Activated T-cell treated with anti-CD3 and anti-CD28 coated beads, Interleukin-2, amount 50 U/mL, for 4 hours (primary cell): ENCODE measurements around the gene PLSCR1. TPM values are rescaled to one million over a fixed set of nuclear protein-coding genes. Genes with fewer than 3 reads are reported as not detected.
A peak's percentile ranks its signal among the peaks of the same experiment; 100 is the strongest.

Experiments
- ATAC-seq, 2 donors: fragments of 200-7000 bp; cut with Tn5 transposase; one replicate each; pipeline ENCODE4 v1.10.0; 2021
- DNase-seq: peaks from one replicate; pipeline ENCODE4 v3.0.0-alpha.2; 2020
- H3K27me3 Mint-ChIP-seq: one replicate; pipeline ENCODE4 v1.8.0; 2021; ENCODE audit warnings: low read depth, mixed read lengths
- H3K36me3 Mint-ChIP-seq: one replicate; pipeline ENCODE4 v1.8.0; 2022; ENCODE audit warnings: mixed read lengths; ENCODE audit not compliant: insufficient read depth
- H3K4me1 Mint-ChIP-seq: one replicate; pipeline ENCODE4 v1.8.0; 2021; ENCODE audit warnings: low read depth, mixed read lengths
- H3K4me3 Mint-ChIP-seq: one replicate; pipeline ENCODE4 v1.8.0; 2021; ENCODE audit warnings: mild to moderate bottlenecking, moderate library complexity, mixed read lengths
- H3K9me3 Mint-ChIP-seq: one replicate; pipeline ENCODE4 v1.8.0; 2021; ENCODE audit warnings: mixed read lengths
- total RNA-seq, 3 donors: library from RNA; stranded (reverse); gene quantifications; one replicate each; pipeline ENCODE4 v1.2.1, GENCODE V29; 2021

The PLSCR1 gene, protein sequence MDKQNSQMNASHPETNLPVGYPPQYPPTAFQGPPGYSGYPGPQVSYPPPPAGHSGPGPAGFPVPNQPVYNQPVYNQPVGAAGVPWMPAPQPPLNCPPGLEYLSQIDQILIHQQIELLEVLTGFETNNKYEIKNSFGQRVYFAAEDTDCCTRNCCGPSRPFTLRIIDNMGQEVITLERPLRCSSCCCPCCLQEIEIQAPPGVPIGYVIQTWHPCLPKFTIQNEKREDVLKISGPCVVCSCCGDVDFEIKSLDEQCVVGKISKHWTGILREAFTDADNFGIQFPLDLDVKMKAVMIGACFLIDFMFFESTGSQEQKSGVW
- 10 to 100 TPM; 22.4 to 28.7 (median 27.7) TPM for total RNA-seq

DNA sequence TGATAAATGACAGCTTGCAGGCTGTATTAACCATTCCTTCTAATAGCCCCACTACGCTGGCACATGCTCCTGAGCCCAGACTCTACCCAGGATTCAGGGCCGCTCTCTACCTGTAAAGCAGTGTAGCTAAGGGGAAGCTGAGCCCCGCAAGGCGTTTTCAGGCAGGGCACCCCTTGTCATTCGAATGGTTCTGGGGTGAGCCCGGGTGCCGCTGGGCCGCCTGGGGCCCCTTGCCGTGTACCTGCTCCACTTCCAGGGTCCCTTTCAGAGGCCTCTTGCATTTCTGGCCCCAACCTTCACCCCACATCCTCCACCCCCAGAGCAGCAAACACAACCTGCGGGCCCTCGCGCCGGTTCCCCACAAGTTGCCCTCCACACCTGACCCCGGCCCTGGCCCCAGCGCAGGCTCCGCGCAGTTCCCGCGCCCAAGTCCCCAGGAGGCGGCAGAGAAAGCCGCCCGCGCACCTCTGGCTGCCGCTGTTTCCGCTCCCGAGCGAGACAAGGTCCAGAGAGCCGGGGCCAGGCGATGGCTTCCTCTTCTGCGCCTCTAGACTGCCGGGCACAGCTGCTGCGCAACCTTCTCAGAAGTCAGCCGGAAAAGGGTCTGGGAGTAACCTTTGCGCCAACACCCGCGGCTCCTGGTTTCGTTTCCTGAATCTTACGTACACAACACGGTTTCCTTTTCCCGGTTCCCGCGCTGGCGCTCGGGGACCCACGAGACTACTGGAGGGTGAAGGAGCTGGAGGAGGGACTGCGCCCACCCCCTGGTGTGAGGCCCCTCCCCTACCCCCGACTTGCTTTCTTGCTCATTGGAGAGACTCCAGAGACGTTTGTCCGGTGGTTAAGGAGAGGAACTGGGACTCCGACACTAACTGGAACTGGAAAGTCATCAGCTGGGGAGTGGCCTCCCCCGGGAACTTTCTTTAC is at the start of gene PLSCR1:
TSS of gene PLSCR1 (minus strand) at position 606 of the 927 bp plus-strand sequence. CDS start 8,055 bp downstream, outside the sequence.
- peaks cover 57% of the 10 kb centered on the region for H3K4me1 Mint-ChIP-seq
- peak; percentile 58 for DNase-seq
- peaks cover 3% of the 10 kb centered on the region for H3K36me3 Mint-ChIP-seq
- no peaks in the 10 kb centered on the region for H3K27me3 Mint-ChIP-seq
- no peaks in the 10 kb centered on the region for H3K9me3 Mint-ChIP-seq
- peak within 1 kb of the TSS; percentile 90 for H3K4me3 Mint-ChIP-seq
- ATAC-seq: peak; percentile 86 to 87

DNA sequence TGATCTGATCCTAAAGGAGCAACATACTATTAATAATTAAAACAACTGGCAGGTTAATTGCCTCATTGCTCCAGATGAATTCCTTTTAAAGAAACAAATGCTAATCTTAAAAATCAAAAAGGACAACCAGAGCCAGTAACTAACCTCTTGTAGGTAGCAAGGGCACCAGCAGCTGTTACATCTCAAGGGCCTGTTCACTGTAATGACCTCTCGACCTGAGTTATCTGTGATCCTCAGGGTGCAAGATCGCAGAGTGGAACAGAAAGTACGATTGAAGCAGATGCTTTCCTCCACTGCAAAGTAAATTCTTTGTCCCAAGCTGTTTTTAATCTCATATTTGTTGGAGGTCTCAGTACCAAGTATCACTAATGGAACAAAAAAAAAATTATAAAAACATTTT is 49.4 kb upstream of the PLSCR1 start:
- no peak for ATAC-seq
- H3K36me3 Mint-ChIP-seq: no peaks in the 10 kb centered on the region

DNA sequence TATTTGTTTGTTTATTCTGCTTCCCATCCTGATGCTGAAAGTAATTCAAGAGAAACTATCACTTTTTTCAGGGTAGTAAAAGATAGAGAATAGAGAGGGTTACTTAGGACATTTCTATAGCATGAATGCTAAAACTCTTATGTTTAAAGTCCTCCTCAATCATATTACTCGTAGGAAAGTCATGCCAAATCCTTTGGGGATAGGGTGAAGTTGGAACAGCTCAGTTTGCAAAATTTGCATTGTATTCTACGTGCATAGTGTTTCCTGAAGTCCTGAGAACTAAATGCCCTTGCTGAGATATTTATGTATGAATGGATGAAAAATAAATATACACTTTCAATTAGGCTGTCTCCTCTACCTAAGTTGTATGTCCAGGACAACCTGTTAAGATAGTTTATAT is 46.1 kb upstream of the PLSCR1 start:
- no peak for DNase-seq
- Mint-ChIP-seq H3K36me3 (no peaks in the 10 kb centered on the region), H3K27me3 (peaks cover 2% of the 10 kb centered on the region), H3K4me1 (no peaks in the 10 kb centered on the region), H3K4me3 (no peak overlapping the region), H3K9me3 (no peaks in the 10 kb centered on the region)
- no peak for ATAC-seq

More for the DNA sequence above, 49.4 kb upstream of the PLSCR1 start:
- DNase-seq: no peak
- Mint-ChIP-seq H3K4me3 (no peak overlapping the region), H3K4me1 (no peaks in the 10 kb centered on the region), H3K27me3 (peaks cover 4% of the 10 kb centered on the region), H3K9me3 (no peaks in the 10 kb centered on the region)

DNA sequence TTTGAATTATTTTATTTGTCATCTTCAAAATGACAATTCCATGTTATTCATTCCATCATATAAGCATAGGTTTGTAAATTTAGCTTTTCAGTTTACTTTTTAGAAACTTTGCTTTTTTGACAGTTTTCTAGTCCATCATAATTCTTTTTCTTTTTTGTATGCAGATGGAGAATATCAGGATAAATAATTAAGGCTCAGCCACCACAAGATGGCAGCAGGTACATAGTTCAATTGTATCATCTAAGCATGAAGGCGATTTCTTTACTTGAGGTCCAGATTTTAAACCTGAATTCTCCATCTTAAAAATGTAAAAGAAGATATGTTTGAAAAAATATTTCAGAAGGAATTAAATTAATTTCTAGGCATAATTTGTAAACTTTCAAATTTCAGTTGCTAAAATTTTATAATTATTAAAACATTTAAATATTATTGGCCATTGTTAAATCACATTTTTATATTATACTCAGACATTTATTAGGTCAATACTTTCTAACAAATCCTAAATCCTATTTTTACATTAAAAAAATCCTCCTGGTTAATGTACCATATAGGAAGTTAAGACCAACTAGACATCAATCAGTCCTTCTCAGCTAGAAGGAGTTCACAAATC is 45.6 kb upstream of the PLSCR1 start:
- ATAC-seq (no peak), DNase-seq (no peak)
- H3K9me3 Mint-ChIP-seq: no peaks in the 10 kb centered on the region
- H3K27me3 Mint-ChIP-seq: peaks cover 2% of the 10 kb centered on the region
- no peak overlapping the region for H3K4me3 Mint-ChIP-seq
- H3K4me1 Mint-ChIP-seq: no peaks in the 10 kb centered on the region
- no peaks in the 10 kb centered on the region for H3K36me3 Mint-ChIP-seq

DNA sequence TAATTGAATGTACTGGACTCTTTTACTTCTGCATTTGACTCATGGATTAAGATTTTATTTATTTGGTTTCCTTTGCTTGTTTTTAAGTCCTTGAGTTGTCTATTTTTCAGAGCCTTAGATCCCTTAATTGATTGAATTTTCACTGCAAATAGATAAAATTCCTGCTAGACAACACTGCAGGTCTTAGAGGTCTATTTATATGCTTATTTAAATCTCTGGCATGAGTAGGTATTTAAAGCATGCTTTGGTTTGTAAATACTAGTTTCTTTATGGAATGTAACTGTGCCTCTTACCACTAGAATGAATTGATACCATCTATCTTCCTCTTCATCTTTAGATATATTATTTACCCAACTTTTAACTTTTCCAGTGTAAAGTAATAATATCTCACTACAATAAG is 40.7 kb upstream of the PLSCR1 start:
- ATAC-seq (no peak), DNase-seq (no peak)
- Mint-ChIP-seq H3K4me3 (no peak overlapping the region), H3K27me3 (peaks cover 4% of the 10 kb centered on the region), H3K36me3 (no peaks in the 10 kb centered on the region), H3K4me1 (no peaks in the 10 kb centered on the region), H3K9me3 (peaks cover 4% of the 10 kb centered on the region)

DNA sequence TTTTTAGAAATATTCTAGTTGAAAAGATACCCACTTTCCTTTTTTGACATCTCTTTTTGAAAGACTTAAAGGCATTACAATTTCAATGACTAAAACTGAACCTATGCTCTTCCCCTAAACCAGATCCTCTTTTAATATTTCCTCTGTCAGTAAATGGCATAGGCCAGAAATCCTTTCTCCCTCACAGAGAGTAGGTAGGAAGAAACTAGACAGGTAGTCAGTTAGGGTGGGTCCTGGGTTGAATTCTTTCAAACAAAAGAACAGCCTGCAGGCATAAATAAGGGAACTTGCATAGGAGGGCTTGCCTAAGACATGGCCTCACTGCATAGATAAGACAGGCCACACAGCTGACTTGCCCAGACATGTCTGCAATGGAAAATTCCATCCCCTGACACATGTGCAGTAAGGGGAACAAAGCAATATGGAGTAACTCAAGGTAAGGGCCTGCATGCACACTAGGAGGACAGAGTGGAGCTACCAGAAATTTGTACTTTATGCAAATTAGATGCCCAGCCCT is 37.6 kb upstream of the PLSCR1 start:
- Mint-ChIP-seq H3K27me3 (peaks cover 4% of the 10 kb centered on the region), H3K9me3 (peaks cover 4% of the 10 kb centered on the region), H3K4me3 (no peak overlapping the region), H3K4me1 (no peaks in the 10 kb centered on the region), H3K36me3 (no peaks in the 10 kb centered on the region)
- ATAC-seq (no peak), DNase-seq (no peak)

DNA sequence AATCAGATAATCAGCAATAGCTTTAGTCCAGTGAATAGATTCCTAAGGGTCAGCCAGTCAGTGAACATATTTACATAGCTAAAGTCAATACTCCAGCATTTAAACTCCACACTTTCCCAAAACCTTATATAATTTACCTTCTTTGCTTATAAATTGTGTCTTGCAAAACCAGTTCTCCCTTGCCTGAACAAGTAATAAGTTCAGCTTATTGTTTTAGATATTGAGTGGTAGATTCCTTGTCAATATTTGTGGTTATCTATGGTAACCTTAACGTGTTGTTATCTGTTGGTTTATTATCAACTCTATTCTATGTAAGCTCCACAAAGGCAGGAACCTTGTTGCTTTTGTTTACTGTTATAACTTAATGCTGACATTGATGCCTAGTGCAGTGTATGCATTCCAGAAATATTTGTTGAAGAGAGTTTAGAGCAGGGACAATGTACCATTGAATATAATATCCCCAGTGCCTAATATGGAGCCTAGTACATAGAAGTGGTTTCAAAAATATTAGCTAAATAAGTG is 36.7 kb upstream of the PLSCR1 start:
- Mint-ChIP-seq H3K9me3 (peaks cover 4% of the 10 kb centered on the region), H3K4me1 (no peaks in the 10 kb centered on the region), H3K36me3 (no peaks in the 10 kb centered on the region), H3K27me3 (peaks cover 4% of the 10 kb centered on the region), H3K4me3 (no peak overlapping the region)
- DNase-seq (no peak), ATAC-seq (no peak)

DNA sequence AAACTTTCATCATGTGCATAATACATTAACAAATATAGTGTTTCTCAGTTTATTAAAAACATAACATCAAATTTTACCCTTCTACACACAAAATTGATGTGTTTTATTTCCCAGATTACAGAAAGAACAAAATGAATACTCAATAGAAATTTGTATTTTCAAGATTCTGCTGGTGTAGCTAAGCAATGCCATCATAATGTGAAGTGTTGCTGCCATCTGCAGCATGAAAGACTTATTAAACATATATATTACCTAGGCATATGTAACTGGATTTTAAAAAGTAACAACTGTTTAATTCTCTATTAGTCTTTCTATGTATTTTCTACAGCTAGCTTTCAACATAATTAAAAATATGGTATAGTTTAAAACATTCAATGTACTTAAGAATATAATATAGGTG is 33.3 kb upstream of the PLSCR1 start:
- no peaks in the 10 kb centered on the region for H3K4me1 Mint-ChIP-seq
- no peaks in the 10 kb centered on the region for H3K9me3 Mint-ChIP-seq
- DNase-seq: peak; percentile 7
- no peaks in the 10 kb centered on the region for H3K36me3 Mint-ChIP-seq
- H3K27me3 Mint-ChIP-seq: peaks cover 6% of the 10 kb centered on the region
- ATAC-seq: no peak
- H3K4me3 Mint-ChIP-seq: no peak overlapping the region

DNA sequence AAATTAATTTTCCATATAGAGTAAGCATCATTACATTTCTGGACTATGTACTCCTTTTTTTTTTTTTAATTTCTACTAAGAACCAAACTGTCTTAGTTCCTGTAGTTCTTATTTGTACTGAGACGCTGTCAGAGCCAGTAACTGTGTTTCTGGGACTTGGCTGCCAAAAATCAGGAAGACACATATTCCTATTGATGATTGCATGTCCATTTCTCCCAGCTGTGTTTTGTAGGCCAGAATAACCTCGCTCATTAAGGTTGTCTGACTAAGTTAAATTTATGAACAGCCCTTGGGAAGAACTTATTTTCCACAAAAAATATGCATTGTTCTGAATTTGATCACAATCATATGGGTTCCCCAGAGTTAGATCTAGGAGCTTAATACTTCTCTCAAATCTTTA is 31.2 kb upstream of the PLSCR1 start:
- ATAC-seq (no peak), DNase-seq (no peak)
- peaks cover 6% of the 10 kb centered on the region for H3K27me3 Mint-ChIP-seq
- H3K4me1 Mint-ChIP-seq: no peaks in the 10 kb centered on the region
- no peak overlapping the region for H3K4me3 Mint-ChIP-seq
- H3K9me3 Mint-ChIP-seq: no peaks in the 10 kb centered on the region
- no peaks in the 10 kb centered on the region for H3K36me3 Mint-ChIP-seq

DNA sequence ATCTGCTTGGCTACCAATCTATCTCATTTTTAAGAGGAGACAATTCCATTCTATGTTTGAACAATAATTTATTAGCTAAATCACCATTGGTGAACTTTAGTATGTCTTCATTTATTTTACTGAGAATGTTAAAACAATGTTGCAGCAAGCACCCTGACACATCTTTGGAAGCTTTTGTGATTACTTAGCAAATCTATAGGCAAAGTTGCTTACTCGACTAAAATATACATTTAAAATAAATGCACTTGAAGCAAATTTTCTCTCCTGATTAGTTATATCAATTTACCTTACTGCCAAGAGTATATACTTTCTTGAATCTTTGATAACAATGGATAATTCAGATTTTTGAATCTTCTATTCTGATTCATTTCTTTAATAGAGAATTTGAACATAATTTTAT is 29.8 kb upstream of the PLSCR1 start:
- H3K4me3 Mint-ChIP-seq: no peak overlapping the region
- DNase-seq (no peak), ATAC-seq (no peak)
- H3K27me3 Mint-ChIP-seq: peaks cover 5% of the 10 kb centered on the region
- H3K36me3 Mint-ChIP-seq: no peaks in the 10 kb centered on the region
- H3K9me3 Mint-ChIP-seq: no peaks in the 10 kb centered on the region
- no peaks in the 10 kb centered on the region for H3K4me1 Mint-ChIP-seq

DNA sequence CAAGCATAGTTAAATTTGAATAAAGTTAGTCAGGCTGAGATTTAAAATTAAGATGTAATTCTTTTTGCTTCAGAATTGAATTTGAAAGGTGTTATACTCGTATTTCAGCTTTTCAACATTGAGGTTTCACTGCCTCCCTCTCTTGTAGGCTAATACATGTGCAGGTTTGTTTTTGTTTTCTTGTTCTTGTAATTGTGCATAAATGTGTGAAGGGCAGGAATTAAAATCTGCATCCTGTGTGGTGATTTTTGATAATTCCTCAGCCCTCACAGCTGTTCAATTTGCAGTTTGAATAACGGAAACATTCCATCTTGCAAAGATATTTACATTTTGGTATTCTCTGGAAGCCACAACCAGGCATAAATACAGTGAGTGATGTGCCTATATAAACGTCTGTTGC is 24.9 kb upstream of the PLSCR1 start:
- Mint-ChIP-seq H3K9me3 (no peaks in the 10 kb centered on the region), H3K4me3 (no peak overlapping the region), H3K4me1 (no peaks in the 10 kb centered on the region), H3K27me3 (peaks cover 5% of the 10 kb centered on the region), H3K36me3 (no peaks in the 10 kb centered on the region)
- DNase-seq (no peak), ATAC-seq (no peak)

DNA sequence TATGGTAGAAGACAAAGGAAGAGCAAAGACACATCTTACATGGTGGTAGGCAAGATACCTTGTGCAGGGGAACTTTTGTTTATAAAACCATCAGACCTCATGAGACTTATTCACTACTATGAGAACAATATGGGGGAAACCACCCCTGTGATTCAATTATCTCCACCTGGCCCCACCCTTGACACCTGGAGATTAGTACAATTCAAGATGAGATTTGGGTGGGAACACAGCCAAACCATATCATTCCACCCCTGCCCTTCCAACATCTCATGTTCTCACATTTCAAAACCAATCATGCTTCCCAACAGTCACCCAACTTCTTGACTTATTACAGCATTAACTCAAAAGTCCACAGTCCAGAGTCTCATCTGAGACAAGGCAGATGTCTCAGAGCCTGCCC is 21.7 kb upstream of the PLSCR1 start:
- H3K4me3 Mint-ChIP-seq: no peak overlapping the region
- H3K4me1 Mint-ChIP-seq: no peaks in the 10 kb centered on the region
- DNase-seq (no peak), ATAC-seq (no peak)
- H3K36me3 Mint-ChIP-seq: no peaks in the 10 kb centered on the region
- H3K27me3 Mint-ChIP-seq: no peaks in the 10 kb centered on the region
- no peaks in the 10 kb centered on the region for H3K9me3 Mint-ChIP-seq

DNA sequence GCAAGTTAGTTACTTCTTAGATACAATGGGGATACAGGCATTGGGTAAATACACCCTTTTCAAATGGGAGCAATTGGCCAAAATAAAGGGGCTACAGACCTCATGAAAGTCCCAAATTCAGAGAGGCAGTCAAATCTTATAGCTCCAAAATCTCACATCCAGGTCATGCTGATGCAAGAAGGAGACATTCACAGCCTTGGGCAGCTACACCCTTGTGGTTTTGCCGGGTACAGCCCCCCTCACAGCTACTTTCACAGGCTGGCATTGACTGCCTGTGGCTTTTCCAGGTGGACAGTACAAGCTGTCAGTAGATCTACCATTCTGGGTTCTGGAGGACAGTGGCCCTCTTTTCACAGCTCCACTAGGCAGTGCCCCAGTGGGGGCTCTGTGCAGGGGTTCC is 17.5 kb upstream of the PLSCR1 start:
- H3K36me3 Mint-ChIP-seq: no peaks in the 10 kb centered on the region
- H3K4me1 Mint-ChIP-seq: no peaks in the 10 kb centered on the region
- no peak overlapping the region for H3K4me3 Mint-ChIP-seq
- no peaks in the 10 kb centered on the region for H3K9me3 Mint-ChIP-seq
- no peak for ATAC-seq
- peaks cover 3% of the 10 kb centered on the region for H3K27me3 Mint-ChIP-seq
- no peak for DNase-seq

DNA sequence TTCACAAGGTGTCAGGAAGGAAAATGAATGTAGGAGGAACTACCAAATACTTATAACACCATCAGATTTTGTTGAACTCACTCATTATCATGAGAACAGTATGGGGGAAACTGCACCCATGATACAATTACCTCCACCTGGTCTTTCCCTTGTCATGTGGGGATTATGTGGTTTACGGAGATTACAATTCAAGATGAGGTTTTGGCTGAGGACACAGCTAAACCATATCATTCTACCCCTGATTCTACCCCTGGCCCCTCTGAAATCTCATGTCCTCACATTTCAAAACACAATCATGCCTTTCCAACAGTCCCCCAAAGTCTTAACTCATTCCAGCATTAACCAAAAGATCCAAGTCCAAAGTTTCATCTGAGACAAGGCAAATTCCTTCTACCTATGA is 17.1 kb upstream of the PLSCR1 start:
- no peaks in the 10 kb centered on the region for H3K36me3 Mint-ChIP-seq
- no peak for ATAC-seq
- H3K4me1 Mint-ChIP-seq: no peaks in the 10 kb centered on the region
- DNase-seq: no peak
- H3K9me3 Mint-ChIP-seq: no peaks in the 10 kb centered on the region
- H3K4me3 Mint-ChIP-seq: no peak overlapping the region
- peaks cover 3% of the 10 kb centered on the region for H3K27me3 Mint-ChIP-seq
